NCI-H2196 treated with DMSO at 0.1 percent for 48 hours (cell line): ENCODE data around the gene HOXA10.
A peak's percentile ranks its signal among the peaks of the same experiment; 100 is the strongest.

Experiments
- DNase-seq: peaks from one replicate; lab custom pipeline; 2025; ENCODE audit not compliant: unreplicated experiment; lab: John Stamatoyannopoulos, UW

Gene HOXA10

DNA sequence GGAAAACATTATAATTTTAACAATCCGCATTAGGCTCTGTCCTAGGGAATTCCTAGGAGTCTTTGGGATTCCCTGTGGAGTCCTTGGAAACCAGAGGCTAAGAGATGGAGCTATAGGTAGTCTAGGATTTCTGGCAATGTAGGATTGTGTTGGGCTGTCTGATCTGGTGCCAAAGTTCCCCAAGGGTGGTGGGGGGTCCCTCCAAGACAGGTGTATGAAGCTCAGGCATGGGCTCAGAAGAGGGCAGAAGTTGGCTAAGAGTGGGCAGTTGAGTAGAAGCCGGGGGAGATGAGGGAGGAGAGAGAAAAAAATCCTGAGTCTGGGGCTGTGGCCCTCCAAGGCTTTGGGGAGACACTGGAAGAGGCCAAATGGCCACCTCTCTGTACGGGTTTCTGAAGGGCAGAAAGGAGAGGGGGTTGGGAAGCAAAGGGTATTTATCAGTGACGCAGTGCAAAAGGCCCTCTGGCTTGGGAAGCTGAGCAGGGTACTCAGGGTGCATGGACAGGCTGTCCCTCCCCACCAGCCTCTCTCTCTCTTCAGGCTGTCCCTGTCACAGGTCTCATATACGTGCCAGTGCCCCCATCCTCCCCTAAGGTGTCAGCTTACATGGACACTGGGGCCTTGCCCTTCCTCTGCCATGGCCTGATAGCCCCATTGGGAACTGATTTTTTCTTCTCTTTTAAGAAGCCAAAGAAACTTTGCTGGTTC lies 27.5 kb downstream of the HOXA10 start:
- no peak for DNase-seq

DNA sequence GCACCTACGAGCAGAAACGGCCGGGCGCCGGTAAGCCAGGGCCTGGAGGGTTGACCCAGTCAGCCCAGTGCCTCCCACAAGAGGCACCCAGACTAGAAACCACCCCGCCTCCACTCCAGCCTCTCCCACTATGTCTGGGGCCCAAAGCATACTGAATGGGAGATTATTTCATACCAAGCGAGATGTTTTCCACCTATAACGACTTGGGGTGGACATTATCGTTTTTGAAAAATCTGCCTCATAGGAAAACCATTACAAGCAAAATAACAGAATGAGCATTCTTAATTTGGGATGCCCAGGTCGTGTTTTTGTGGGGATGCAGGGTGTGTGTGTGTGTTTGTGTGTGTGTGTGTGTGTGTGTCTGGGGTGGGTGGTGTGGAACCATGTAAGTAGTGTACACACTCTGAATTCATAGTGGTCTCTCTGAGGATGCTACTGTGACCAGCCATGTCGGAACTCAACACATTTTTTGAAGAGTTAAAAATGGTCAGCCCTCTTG lies 28.2 kb downstream of the HOXA10 start:
- DNase-seq = no peak

DNA sequence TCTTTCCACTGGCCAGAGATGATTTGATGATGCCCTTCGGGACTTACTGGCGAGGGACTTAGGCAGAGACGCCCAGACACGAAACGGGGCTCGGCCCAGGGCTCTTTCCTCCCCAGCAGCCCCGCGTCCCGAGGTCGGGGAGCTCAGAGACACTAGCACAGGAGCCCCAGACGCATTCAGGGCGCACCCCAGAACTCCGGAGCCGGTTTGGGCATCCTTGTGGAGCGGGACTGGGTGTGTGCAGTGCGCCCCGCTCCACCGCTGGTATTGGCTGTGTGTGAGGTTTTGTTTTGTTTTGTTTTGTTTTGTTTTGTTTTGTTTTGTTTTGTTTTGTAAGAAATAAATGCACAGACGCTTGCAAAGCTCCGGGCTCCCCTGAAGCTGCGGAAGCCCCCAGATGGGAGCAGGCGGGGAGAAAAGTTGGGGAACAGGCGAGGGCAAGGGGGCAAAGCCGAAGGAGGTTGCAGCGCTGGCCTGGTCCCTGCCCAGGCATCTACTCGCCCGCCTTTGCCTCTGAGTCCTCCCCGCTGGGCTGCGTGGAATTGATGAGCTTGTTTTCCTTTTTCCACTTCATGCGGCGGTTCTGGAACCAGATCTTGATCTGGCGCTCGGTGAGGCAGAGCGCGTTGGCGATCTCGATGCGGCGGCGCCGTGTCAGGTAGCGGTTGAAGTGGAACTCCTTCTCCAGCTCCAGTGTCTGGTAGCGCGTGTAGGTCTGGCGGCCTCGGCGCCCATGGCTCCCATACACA lies 28.8 kb downstream of the HOXA10 start:
- no peak for DNase-seq

DNA sequence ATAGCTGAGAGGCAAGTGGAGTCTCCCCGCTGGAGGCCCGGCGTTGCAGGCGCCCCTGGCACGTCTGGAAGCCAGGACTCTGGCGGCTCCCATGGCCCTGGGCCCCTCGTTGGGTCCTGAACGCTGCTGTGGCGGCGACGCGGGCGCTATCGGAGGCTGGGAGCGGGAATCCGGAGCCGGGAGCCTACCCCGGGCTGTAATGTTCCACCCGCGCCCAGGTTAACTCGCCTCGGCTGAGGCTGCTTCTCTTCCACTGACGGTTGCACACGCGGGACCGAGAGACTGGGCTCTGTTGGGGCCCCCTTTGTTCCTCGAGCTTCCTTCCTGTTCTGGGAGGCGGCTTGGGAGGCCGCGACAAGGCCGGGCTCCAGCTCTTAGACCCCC lies 29.3 kb downstream of the HOXA10 start:
- no peak for DNase-seq

DNA sequence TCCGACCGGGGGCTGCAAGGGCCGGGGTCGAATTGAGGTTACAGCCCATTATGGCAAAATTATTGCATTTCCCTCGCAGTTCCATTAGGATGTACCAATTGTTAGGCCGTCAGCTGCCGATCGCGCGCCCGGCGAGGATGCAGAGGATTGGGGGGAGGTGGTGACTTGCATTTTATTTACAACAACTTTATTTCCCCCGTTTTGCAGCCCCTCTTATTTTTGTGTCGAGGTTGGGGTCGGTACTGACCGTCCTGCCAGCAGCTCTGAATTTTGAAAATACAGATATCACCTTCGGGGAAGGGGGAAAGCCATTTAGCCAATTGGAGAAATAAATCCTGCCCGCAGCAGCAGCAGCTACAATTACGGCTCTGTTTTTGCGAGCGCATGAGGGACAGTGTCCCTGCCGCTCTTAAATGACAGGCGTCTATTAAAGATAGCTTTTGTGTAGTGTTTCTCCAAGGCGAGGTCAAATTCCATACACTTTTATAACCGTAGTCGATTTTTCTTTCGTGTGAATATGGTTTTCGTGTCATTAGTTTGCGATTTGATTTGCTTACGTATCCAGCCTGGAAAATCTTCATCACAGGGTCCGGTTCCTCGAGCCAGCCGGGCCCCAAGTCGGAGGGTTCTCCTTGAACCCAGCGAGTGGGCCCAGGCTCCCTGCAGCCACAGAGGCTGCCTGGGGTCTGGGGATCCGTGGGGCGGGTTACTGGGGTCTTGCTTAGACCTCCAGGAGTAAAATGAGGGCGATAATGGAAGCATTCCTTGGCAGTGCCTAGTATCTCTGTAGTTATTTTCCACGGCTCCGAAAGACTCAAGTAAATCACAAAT lies 30.0 kb downstream of the HOXA10 start:
- no peak for DNase-seq

DNA sequence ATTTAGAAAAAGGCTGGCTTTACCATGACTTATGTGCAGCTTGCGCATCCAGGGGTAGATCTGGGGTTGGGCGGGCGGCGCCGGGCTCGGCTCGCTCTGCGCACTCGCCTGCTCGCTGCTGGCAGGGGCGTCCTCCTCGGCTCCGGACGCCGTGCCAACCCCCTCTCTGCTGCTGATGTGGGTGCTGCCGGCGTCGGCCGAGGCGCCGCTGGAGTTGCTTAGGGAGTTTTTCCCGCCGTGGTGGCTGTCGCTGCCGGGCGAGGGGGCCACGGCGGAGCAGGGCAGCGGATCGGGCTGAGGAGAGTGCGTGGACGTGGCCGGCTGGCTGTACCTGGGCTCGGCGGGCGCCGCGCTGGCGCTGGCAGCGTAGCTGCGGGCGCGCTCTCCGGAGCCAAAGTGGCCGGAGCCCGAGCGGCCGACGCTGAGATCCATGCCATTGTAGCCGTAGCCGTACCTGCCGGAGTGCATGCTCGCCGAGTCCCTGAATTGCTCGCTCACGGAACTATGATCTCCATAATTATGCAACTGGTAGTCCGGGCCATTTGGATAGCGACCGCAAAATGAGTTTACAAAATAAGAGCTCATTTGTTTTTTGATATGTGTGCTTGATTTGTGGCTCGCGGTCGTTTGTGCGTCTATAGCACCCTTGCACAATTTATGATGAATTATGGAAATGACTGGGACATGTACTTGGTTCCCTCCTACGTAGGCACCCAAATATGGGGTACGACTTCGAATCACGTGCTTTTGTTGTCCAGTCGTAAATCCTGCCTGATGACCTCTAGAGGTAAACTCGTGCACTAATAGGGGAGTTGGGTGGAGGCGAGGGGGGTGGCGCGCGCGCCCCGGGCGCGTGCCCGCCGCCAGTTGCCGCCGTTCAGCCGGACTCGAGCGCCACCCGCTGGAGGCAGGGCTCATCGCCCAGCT lies 30.8 kb downstream of the HOXA10 start, which contains the start of gene HOXA5:
HOXA5 (minus strand) TSS at position 659 of the 927 bp plus-strand sequence; CDS start at position 585, 74 bp downstream.
- DNase-seq = peak; percentile 85

DNA sequence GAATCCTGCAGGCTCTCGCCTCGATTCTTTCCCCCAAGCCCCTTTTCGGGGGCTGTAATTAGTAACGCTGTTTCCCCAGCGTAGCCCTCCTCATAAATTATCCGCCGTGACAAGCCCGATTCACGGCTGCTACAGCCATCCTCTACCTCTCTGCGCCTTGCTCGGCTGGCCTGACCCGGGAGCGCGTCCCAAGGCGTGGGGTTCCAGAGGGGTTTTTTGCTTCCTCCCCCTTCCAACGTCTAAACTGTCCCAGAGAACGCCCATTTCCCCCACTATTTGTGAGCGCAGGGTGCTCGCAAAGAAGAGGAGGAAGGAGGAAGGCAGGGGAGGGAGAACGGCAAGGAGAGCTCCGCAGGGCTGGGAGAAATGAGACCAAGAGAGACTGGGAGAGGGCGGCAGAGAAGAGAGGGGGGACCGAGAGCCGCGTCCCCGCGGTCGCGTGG lies 31.5 kb downstream of the HOXA10 start:
- DNase-seq = no peak

DNA sequence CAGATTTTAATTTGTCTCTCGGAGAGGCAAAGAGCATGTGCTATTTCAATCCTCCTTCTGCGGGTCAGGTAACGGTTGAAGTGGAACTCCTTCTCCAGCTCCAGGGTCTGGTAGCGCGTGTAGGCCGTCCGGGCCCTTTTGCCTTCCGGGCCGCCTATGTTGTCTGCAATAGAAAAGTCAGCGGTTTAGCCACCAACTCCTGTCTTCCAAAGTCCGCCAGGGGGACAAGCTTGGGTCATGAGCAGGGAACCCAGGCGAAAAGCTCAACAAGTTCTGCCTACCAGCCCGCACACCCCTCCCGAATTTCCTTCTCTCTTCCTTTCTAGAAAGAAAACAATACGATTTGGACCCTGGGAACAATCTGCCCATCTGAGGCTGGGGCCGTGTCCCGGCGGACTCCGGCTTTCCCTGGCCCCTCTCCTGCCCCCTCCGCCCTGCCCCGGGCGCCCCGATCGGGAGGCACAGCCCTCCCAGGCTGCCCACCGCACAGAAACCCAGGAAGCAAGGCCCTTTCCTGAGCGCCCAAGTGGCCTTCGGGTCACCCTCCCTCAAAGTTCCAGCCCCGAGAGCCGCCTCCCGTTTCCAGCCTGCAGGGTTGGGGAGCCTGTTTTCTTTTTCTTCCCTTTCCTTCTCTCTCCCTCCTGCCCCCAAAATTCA lies 32.1 kb downstream of the HOXA10 start:
- no peak for DNase-seq

DNA sequence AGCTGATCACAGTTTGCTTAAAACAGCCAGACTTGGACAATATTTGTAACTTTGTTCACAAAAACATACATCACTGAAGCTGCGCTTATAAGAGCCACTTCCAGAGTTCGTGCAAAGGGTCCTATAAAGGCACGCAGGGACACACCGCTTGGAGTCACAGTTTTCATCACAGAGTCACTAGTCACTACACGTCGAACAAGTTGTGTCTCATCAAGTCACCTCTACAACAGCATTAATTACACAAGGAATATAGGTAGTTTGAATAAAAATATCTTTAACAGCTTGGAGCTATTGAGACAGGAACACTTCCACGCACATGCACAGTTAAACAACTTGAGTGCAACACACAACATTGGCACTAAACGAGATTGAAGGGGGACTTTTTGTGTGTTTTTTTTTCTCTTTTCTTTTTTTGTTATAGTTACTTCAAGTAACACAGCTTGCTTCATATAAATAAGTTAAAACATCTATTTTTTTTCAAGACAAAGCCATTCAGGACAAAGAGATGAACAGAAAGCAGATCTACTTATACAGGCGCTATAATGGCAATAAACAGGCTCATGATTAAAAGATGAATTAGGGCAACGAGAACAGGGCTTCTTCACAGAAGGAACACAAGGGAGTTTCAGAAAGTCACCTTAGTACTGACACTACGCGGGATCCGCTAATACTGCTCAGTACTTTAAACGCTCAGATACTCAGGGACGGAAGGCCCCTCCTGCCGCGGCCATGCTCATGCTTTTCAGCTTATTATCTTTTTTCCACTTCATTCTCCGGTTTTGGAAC lies 32.8 kb downstream of the HOXA10 start:
- DNase-seq = no peak

DNA sequence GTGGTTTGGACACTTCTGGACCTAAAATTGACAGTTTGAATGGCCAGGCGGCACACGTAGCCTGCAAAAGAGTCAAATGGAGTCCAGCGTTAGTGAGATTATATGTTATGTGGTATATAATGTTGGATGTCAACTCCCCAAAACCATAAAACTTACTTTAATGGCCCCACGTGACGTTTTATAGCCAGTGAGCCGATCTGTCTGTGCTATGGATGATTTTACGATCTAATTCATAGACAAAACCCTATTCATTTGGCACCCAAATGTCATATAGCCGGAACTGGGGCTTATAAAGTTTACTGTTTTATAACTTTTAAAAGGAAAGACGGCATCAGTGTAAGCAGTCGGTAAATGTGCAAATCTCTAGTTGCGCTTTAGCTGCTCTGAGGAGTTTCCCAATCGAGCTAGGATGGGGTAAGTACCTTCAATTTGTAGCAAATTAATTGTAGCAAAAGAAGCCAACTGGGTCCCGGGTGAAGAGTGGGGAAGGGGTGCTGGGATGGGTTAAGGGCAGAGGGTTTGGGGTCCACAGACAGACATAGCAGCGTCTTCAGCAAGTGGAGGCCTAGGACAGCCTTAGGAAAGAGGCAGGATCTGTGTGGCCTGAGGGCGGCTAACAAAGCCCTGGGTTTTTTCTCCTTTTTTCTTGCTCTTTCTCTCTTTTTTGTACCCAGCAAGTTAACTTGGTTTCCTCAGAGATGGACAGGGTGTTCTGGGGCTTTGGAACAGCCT lies 33.8 kb downstream of the HOXA10 start:
- no peak for DNase-seq

DNA sequence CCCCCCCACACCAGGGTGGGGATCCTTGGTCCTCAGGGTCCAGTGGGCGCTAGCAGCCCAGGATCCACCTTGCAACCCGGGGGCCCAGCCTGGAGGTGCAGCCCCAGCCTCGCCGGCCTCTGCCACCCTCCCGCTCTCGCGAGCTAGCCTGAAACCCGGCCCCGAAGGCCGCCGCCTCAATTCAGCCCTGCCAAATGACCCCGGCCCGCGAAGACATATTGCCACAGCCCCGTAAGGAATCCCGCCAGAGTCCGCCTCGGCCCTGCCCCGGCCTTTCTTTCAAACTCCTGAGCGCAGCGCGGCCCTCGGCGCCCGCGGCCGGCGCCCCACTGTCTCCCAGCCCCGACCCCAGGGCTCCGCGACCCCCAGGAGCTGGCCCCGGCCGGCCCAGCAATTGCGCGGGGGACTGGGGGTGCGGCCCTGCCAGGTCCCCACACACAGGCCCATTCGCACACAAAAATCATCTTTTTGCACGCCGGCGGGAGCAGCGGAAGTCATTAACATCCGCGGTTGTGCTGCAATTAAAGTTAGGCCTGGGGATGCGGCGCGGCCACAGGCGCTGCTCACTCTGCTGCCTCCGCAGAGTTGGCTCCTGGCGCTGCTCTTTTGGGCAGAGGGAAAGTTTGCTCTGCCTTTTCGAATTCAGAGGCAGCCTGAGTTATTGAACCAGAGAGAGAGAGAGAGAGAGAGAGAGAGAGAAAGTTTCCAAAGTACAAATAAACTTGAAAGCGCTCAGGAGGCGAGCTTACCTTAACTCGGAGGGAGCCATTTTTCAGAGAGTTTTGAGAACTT lies 34.6 kb downstream of the HOXA10 start:
- no peak for DNase-seq

DNA sequence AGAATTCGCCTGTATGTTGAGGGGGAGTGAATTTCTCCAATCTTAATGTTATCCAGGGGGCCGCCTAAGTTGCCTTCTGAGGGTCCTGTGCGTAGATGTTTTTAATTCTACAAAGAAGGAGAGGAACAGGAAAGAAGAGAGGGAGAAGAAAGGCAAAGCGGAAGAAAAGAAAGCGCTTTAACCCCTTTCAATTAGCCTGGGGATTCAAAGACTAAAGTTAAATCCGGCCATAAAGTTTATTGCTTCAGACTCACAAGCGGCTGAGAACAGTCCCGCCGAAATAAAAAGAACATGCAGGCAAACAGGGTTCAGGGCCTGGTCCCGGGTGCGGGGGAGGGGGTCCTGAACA lies 35.2 kb downstream of the HOXA10 start:
- no peak for DNase-seq

DNA sequence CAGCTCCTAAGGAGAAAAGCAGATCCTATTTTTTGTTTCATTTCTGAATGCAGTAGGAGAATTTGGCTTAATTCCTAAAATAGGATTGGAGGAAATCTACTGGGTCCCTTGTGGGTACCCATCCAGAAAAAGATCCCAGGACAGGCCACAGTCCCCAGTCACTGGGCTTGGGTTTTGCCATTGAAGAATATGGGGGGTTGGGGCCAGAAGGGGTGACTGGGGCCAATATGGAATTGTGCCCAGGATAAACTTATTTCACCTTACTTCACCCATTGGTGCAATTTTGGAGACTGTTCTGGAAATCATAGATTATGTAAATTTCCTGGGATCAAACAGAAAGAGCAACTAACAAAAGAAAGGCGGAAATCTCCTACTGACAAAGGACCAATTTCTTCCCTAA lies 35.6 kb downstream of the HOXA10 start:
- DNase-seq = no peak

DNA sequence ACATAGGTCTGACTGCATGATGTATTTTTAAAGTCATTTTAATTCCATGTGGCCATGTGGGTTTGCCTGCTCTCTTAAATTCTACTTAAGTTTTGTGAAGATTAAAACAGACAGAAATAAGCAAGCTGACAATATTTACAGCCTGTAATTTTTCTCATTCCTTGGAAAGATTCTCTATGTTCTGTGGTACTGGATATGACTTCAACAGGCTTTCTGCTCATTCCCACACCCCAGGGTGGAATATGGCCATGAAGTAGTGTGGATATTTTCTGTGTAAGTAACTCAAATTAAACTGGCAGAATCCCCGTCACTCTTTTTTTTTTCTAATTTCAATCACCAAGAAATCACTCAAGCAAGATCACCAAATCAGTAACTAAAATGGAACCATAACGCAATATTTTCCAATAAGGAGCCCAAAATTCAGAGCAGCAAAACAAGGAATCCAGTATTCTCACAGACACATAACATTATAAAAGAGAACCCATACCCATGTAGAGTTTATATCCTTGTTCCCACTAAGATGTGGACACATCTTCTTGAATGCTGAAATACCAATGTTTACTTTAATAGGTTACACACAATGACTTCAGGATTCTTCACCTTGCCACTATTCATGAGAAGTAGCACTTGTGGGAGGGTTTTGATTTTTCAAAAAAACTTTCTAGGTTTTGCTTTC lies 36.3 kb downstream of the HOXA10 start:
- DNase-seq = no peak

DNA sequence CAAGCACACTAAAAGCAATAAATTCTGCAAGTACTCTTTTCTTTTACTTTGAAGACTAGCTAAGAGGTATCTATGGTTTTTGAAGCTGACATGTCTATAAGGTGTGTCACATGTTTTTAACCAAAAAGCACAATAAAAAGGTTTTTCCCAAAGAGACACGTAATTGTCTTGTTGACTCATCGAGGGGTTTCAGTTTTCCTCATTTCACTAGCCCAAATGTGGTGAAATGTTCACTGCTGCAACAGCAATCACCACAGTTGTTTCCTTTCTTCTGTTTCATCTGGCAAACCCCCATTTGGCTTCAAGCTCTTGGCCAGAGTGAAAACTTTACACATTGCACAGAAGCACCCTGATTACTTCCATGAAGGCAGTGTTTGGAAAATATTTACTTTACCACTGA lies 39.7 kb downstream of the HOXA10 start:
- no peak for DNase-seq

DNA sequence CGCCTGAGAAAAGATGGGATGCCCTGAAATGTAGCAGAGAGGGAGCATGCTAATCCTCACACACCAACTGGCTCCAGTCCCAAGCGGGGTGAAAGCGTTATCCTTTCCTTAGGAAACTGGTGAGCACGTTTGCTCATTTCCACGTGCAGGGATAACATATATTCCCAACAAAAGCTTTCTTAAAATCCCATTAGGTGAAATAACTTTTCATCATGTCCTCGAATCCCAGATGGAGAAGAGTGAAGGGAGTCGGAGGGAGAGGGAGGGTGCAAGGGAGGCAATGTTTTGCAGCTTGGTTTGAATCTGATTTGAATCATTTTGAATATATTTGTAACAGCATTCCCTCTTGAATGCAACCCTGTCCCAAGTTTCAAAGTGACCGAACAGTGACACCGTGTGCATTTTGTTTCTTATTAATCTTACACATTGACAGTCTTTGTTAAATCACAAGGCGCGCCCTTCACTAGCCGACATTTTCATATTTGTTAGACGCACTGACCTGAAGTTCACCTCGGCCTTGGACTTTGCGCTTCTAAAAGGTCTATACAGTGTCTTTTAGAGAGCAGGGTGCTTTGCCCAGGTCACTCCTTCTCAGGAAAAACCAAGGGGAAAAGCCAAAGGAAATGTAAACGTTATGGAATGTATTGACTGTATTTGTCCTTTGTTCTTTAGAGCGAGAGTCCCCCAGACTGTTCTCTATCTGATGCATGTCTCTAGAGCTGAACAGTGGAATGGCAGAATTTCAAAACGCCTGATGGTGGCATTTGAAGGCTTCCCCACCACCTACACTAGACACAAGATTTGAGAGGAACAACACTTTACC lies 40.5 kb downstream of the HOXA10 start:
- no peak for DNase-seq
